ENCODE results near the gene PAK5.

- no peak for TF ChIP-seq POLR2AphosphoS5 (IDR thresholded peaks at IDR 0.05; ENCODE audit: low read depth, low read length)
- no peak for TF ChIP-seq MXI1 (IDR thresholded peaks at IDR 0.05; ENCODE audit: low read depth, low read length)
- TF ChIP-seq RXRA (IDR thresholded peaks at IDR 0.05; ENCODE audit: borderline replicate concordance, low read depth), result no peak
- no peak for TF ChIP-seq SIN3A (IDR thresholded peaks at IDR 0.05; ENCODE audit: borderline replicate concordance, low read depth, low read length)
- TF ChIP-seq CTCF (IDR thresholded peaks at IDR 0.05), result no peak
- no peak for TF ChIP-seq REST (IDR thresholded peaks at IDR 0.05; ENCODE audit: low read depth, low read length)
- no peak for TF ChIP-seq GABPA (IDR thresholded peaks at IDR 0.05; ENCODE audit: low read depth)
- TF ChIP-seq USF2 (IDR thresholded peaks at IDR 0.05; ENCODE audit: borderline replicate concordance, low read depth, low read length), result no peak
Observed at GRCh38 chr20:9831032-9831431, 7.8 kb downstream of the PAK5 start.

Measured in SK-N-SH (cell line).